Body of pancreas (tissue), 4 donors: Measurements from ENCODE around the gene CMTM8. TPM values are rescaled to one million over a fixed set of nuclear protein-coding genes. Genes with fewer than 3 reads are reported as not detected.

Experiments
- ATAC-seq: fragments of 150-250 bp; one replicate; pipeline ENCODE4 v1.9.1; 2016
- DNase-seq, 4 donors: peaks; one replicate each; pipeline ENCODE4 v3.0.0-alpha.2; 2019
- H3K27ac ChIP-seq, 4 donors: fragments of 200-600 bp; sonication (generic); 1 replicate in 3 of 4; 2 replicates in 1 of 4; pipeline versions ENCODE4 v1.5.1 to v1.6.1; 2016 to 2019; ENCODE audit warnings: mild to moderate bottlenecking in 1 of 4, mixed read lengths in 1 of 4, moderate library complexity in 1 of 4
- H3K27me3 ChIP-seq, 2 donors: fragments of 200-600 bp; sonication (generic); one replicate each; pipeline ENCODE4 v1.6.0; 2016; ENCODE audit warnings: mild to moderate bottlenecking in 1 of 2
- H3K36me3 ChIP-seq, 2 donors: fragments of 200-600 bp; sonication (generic); replicated peaks in 1 of 2; 2 replicates each; pipeline ENCODE4 v1.5.1; 2016; ENCODE audit warnings: low read depth in 2 of 2; ENCODE audit not compliant: insufficient read depth in 1 of 2
- H3K4me1 ChIP-seq: fragments of 200-600 bp; sonication (generic); one replicate; pipeline ENCODE4 v1.6.0; 2016
- H3K4me3 ChIP-seq, 2 donors: fragments of 200-600 bp; sonication (generic); 1 replicate in 1 of 2; 2 replicates in 1 of 2; pipeline ENCODE4 v1.5.1; 2016 to 2019
- H3K9me3 ChIP-seq, 3 donors: fragments of 200-600 bp; sonication (generic); 1 replicate in 2 of 3; 2 replicates in 1 of 3; pipeline ENCODE4 v1.5.1; 2016
- CTCF ChIP-seq, 7 experiments: fragments of 450-650 bp in 4 of 7; fragments of 200-600 bp in 3 of 7; sonication (generic) in 3 of 7; IDR thresholded peaks; one replicate each; pipeline ENCODE4 v1.5.1; 2016 to 2019; ENCODE audit warnings: antibody characterized with exemption in 7 of 7
- POLR2A ChIP-seq, 3 donors: fragments of 450-650 bp; IDR thresholded peaks; one replicate each; pipeline ENCODE4 v1.6.1; 2016; ENCODE audit warnings: antibody characterized with exemption in 3 of 3, mild to moderate bottlenecking in 2 of 3
- WGBS, 2 donors: methylation state at CpG; one replicate each; pipeline ENCODE4 v1.1.5; 2017; 5-methylcytosine and 5-hydroxymethylcytosine counted together
- intact Hi-C: fragments of 100-400 bp; cut with DNase I; formaldehyde crosslinking; loops from one replicate; pipeline ENCODE4 v1.15.1; 2023
- total RNA-seq, 2 donors: library from RNA; depleted of rRNA; stranded (reverse); fragments of >200 nt; gene quantifications; one replicate each; pipeline ENCODE4 v1.1.0, GENCODE V29; 2016

CMTM8 gene
- total RNA-seq, 2 donors from 2014 or later, result 22.7 to 31.4 TPM

- WGBS, 2 donors, result 66 to 81% methylated on average over 12 to 13 of the region's 13 CpGs
- Histone ChIP-seq H3K36me3 (no peaks in the 10 kb centered on the region), H3K4me3 (no peak overlapping the region), H3K4me1 (peaks cover 20% of the 10 kb centered on the region), H3K27me3 (no peaks in the 10 kb centered on the region), H3K27ac (no peak overlapping the region), H3K9me3 (no peaks in the 10 kb centered on the region)
- intact Hi-C loops, result no loop called here
- TF ChIP-seq CTCF (IDR thresholded peaks at IDR 0.05), result no peak
- no peak for TF ChIP-seq POLR2A (IDR thresholded peaks at IDR 0.05)
- ATAC-seq, result no peak
- no peak for DNase-seq
These were observed 97.1 kb downstream of the CMTM8 start for GRCh38 chr3:32335365-32336112.

- Histone ChIP-seq H3K27me3 (no peaks in the 10 kb centered on the region), H3K4me1 (peaks cover 22% of the 10 kb centered on the region), H3K36me3 (no peaks in the 10 kb centered on the region), H3K9me3 (no peaks in the 10 kb centered on the region), H3K4me3 (no peak overlapping the region), H3K27ac (no peak overlapping the region)
- DNase-seq, result peak in 1 of 4 donors; percentile 28
- ATAC-seq, result no peak
- intact Hi-C loops, result no loop called here
- WGBS, 2 donors, result 20 to 29% methylated on average over 1 to 2 of the region's 2 CpGs
- no peak for TF ChIP-seq CTCF (IDR thresholded peaks at IDR 0.05)
- no peak for TF ChIP-seq POLR2A (IDR thresholded peaks at IDR 0.05)
These were observed 97.6 kb downstream of the CMTM8 start for GRCh38 chr3:32336113-32336498.

GRCh38 chr3:32337505-32337904, 99.0 kb downstream of the CMTM8 start:
- ATAC-seq (no peak), DNase-seq (no peak)
- no peak overlapping the region for H3K4me3 ChIP-seq
- intact Hi-C loops, result no loop called here
- H3K9me3 ChIP-seq, result no peaks in the 10 kb centered on the region
- H3K4me1 ChIP-seq, result peaks cover 22% of the 10 kb centered on the region
- TF ChIP-seq CTCF (IDR thresholded peaks at IDR 0.05) (no peak), POLR2A (IDR thresholded peaks at IDR 0.05) (no peak)
- no peak overlapping the region for H3K27ac ChIP-seq
- H3K36me3 ChIP-seq, result no peaks in the 10 kb centered on the region
- H3K27me3 ChIP-seq, result no peaks in the 10 kb centered on the region

- Histone ChIP-seq H3K9me3 (no peaks in the 10 kb centered on the region), H3K36me3 (no peaks in the 10 kb centered on the region), H3K4me1 (peaks cover 18% of the 10 kb centered on the region), H3K27me3 (no peaks in the 10 kb centered on the region), H3K4me3 (no peak overlapping the region), H3K27ac (no peak overlapping the region)
- intact Hi-C loops, result no loop called here
- WGBS, 2 donors, result 21 to 29% methylated on average over 6 of the region's 6 CpGs
- peak; percentile 68 for ATAC-seq
- DNase-seq, result peak; percentile 13 to 57 (median 26)
- TF ChIP-seq CTCF (IDR thresholded peaks at IDR 0.05) (peak in 6 of 7 experiments; percentile 15 to 62 (median 56)), POLR2A (IDR thresholded peaks at IDR 0.05) (no peak)
These were observed 101.6 kb downstream of the CMTM8 start for GRCh38 chr3:32340039-32340438.
